Urinary bladder (tissue), 4 donors: ENCODE measurements around the gene KCNH1. TPM values are rescaled to one million over a fixed set of nuclear protein-coding genes. Genes with fewer than 3 reads are reported as not detected.

Experiments used
- DNase-seq: peaks from one replicate; pipeline ENCODE4 v3.0.0-alpha.2; 2015; ENCODE audit errors: extremely low spot score
- H3K27ac ChIP-seq: one replicate; pipeline ENCODE4 v1.5.1; 2013; ENCODE audit warnings: low read depth, mild to moderate bottlenecking, moderate library complexity
- H3K36me3 ChIP-seq: one replicate; pipeline ENCODE4 v1.6.1; 2013; ENCODE audit warnings: mild to moderate bottlenecking, moderate library complexity; ENCODE audit not compliant: insufficient read depth
- H3K4me1 ChIP-seq: one replicate; pipeline ENCODE4 v1.6.1; 2013; ENCODE audit warnings: mild to moderate bottlenecking, moderate library complexity; ENCODE audit not compliant: insufficient read depth
- H3K4me3 ChIP-seq: one replicate; pipeline ENCODE4 v1.5.1; 2013; ENCODE audit warnings: low read depth, low read length
- whole genome bisulfite sequencing: extraction: QIAGEN DNeasy Blood & Tissue Kit; methylation state at CpG from one replicate; pipeline ENCODE4 v1.1.7; 2013; 5-methylcytosine and 5-hydroxymethylcytosine counted together
- polyA plus RNA-seq: library from polyadenylated mRNA; stranded (reverse); fragments of 200-250 nt; gene quantifications from one replicate; pipeline ENCODE4 v1.2.3, GENCODE V29; 2013
- total RNA-seq: library from RNA; depleted of rRNA; stranded (reverse); fragments of >200 nt; gene quantifications from one replicate; pipeline ENCODE4 v1.2.3, GENCODE V29; 2014
- donor health status: healthy with polysubstance abuse.
- donor health status: healthy.

The KCNH1 gene
- total and polyA plus RNA-seq, 2 donors: 0.20 to 2.0 TPM

GRCh38 chr1:210912752-210913151 is 221.2 kb downstream of the KCNH1 start:
- WGBS: 73% methylated on average over 2 of the region's 2 CpGs
- DNase-seq: no peak
- no peak overlapping the region for H3K4me3 ChIP-seq

GRCh38 chr1:210910020-210910575 is 223.8 kb downstream of the KCNH1 start:
- no peak for DNase-seq
- 51% methylated on average over 2 of the region's 2 CpGs for WGBS
- no peaks in the 10 kb centered on the region for H3K36me3 ChIP-seq
- no peak overlapping the region for H3K27ac ChIP-seq
- no peaks in the 10 kb centered on the region for H3K4me1 ChIP-seq
- no peak overlapping the region for H3K4me3 ChIP-seq

More at GRCh38 chr1:210912752-210913151, 221.2 kb downstream of the KCNH1 start:
- Histone ChIP-seq H3K27ac (no peak overlapping the region), H3K4me1 (no peaks in the 10 kb centered on the region), H3K36me3 (no peaks in the 10 kb centered on the region)

DNA sequence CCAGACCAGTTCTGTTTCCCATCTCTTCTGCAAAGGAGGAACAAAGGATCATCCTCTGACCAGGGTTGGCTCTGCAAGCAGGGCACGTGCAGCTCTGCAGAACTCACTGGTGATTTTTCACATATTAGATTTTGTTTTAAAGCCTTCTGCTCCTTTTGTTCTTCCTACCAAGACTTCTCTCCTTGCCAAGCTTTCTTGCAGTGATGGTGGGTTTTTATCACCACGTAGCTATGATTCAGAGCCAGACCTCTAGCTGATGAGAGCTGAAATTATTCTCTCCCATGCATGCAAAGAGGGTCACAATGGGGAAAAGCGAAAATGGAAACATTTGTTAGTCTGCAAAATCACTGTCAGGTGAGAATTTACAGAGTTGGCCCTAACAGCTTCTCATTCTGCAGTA is 225.2 kb downstream of the KCNH1 start:
- Histone ChIP-seq H3K4me3 (no peak overlapping the region), H3K4me1 (no peaks in the 10 kb centered on the region), H3K27ac (no peak overlapping the region), H3K36me3 (no peaks in the 10 kb centered on the region)
- WGBS: 47% methylated on average over 3 of the region's 3 CpGs
- DNase-seq: no peak

DNA sequence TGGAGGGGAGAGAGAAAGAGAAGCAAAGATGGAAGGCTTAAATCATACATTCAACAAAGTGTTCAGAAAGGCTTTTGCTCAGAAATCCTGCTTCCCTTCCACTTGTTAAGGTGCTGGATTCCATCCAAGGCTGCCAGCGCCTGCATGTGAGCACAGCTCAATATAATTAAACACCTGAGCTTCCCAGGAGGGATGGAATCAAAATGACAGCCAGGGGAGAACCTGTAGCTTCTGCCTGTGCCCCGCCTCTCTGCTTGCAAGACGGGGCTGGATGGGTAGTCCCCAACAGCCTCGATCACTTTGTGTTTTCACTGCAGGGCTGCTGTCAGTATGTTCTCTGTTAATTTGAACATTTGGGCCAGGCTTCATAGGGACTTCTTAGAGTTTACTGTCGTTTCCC is 225.7 kb downstream of the KCNH1 start:
- no peak for DNase-seq
- Histone ChIP-seq H3K4me1 (no peaks in the 10 kb centered on the region), H3K27ac (no peak overlapping the region), H3K36me3 (no peaks in the 10 kb centered on the region), H3K4me3 (no peak overlapping the region)
- 48% methylated on average over 5 of the region's 5 CpGs for WGBS

DNA sequence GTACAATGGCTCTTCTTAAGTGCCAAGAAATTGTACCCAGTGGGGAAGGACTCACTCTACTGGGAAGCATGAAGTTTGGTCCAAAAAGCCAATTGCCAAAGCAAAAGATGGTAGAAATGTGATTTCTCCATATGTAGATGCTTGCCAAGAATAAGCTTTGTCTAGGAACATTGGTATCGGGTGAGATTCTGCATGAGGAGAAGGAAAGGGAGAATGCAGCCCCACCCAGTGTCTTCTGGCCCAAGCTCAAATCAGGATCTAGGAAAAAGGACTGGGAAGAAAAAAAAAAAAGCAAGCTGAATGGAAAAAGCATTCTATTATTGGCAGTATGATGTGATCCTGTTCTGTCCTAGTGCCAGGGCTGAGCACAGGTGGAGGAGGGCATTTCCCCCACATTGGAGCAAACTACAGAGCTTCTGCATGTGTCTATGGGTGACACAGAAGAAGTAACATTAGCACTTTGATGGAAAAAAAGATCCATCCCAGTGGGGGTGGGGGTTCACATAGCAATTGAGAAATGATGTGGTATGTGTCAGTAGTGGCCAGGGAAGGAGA is 226.6 kb downstream of the KCNH1 start:
- Histone ChIP-seq H3K4me1 (no peaks in the 10 kb centered on the region), H3K27ac (no peak overlapping the region), H3K4me3 (no peak overlapping the region), H3K36me3 (no peaks in the 10 kb centered on the region)
- 82% methylated on average over 1 of the region's 1 CpG for WGBS
- no peak for DNase-seq

DNA sequence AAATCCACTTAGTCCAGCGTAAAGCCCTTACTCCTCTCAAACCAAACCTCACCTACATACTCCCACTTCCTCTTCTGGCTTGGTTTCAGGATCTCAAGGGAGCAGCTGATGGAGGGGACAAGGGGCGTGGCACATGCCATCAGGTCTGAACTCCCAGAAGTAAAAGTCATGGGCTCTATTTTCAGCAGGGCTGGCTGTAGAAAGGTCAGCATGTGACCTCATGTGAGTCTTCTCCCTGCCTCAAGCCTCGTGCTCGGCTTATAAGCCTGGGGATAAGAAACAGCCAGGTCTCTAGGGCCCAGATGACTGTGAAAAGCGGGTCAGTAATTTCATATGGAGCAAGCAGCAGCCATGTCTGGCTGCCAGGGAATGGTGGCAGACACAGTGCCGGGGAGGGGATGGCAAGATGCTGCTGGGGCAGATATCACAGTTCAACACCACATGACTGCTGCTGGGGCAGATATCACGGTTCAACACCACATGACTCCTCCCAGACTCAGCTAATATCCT is 227.9 kb downstream of the KCNH1 start:
- no peak for DNase-seq
- H3K4me1 ChIP-seq: no peaks in the 10 kb centered on the region
- H3K36me3 ChIP-seq: no peaks in the 10 kb centered on the region
- no peak overlapping the region for H3K27ac ChIP-seq
- no peak overlapping the region for H3K4me3 ChIP-seq
- 55% methylated on average over 7 of the region's 7 CpGs for WGBS

GRCh38 chr1:210905365-210905904 is 228.5 kb downstream of the KCNH1 start:
- H3K4me1 ChIP-seq: no peaks in the 10 kb centered on the region
- H3K27ac ChIP-seq: no peak overlapping the region
- WGBS: 25% methylated on average over 4 of the region's 4 CpGs
- no peak for DNase-seq
- H3K4me3 ChIP-seq: no peak overlapping the region
- no peaks in the 10 kb centered on the region for H3K36me3 ChIP-seq

DNA sequence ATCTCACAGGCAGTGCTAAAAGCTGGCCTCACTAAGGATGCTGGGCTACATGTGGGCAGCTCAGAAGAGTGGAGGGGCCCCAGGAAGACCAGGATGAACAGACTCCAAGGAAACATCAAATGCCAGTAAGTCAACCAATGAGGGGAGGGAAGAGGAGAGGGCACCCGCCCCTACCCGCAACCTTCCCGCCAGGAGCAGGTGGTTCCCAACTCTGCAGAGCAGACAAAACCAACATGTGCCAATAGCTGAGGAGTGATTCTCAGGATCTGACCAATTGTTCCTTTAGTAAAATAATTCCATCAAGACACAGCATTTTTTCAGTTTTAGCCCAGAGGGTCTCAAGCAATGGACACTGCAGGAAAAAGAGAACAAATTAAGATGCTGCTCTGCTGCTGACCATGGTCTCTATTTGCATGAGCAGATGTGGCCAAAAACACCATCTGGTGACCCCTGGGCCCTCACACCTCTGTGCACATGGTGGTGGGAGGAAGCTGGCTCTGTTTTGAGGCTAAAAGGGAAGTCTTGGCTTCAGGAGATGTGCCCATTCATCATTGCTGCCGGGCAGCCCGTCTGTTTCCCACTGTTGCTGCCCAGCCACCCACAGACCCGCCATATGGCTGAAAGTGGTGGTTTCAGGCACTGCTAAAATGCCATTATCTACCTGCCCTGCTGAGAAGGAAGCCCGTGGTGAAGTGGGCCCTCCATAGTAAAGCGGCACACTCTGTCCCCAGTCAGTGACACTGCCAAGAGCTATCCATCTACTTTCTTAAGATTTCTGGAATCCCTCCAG is 231.8 kb downstream of the KCNH1 start:
- no peak for DNase-seq
- H3K36me3 ChIP-seq: no peaks in the 10 kb centered on the region
- no peak overlapping the region for H3K4me3 ChIP-seq
- H3K4me1 ChIP-seq: no peaks in the 10 kb centered on the region
- 77% methylated on average over 8 of the region's 8 CpGs for WGBS
- H3K27ac ChIP-seq: no peak overlapping the region

DNA sequence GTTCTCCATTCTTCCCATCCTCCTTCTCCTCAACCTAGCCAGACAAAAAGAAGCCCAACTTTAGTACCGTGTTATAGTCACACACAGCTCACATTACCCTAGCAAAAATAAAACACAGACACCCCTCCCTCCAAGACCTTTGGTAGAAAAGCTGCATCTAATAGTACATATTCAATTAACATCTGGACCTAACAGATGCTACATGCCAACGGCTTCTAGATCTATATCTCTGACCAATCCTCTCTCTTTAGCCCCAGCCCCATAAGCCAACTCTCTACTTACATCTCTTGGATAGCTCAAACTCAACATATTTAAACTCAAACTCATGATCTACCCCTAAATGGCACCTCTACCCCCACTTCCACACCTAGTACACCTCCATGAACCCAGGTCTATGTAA is 233.1 kb downstream of the KCNH1 start:
- Histone ChIP-seq H3K4me3 (no peak overlapping the region), H3K4me1 (no peaks in the 10 kb centered on the region), H3K27ac (no peak overlapping the region), H3K36me3 (no peaks in the 10 kb centered on the region)
- WGBS: 60% methylated on average over 2 of the region's 2 CpGs
- no peak for DNase-seq

- DNase-seq: no peak
- H3K27ac ChIP-seq: no peak overlapping the region
- H3K36me3 ChIP-seq: no peaks in the 10 kb centered on the region
- H3K4me3 ChIP-seq: no peak overlapping the region
- no peaks in the 10 kb centered on the region for H3K4me1 ChIP-seq
- WGBS: 19% methylated on average over 2 of the region's 2 CpGs
These were observed 233.9 kb downstream of the KCNH1 start for GRCh38 chr1:210900079-210900478.

GRCh38 chr1:210899676-210900075 is 234.3 kb downstream of the KCNH1 start:
- H3K4me1 ChIP-seq: no peaks in the 10 kb centered on the region
- no peak overlapping the region for H3K4me3 ChIP-seq
- H3K27ac ChIP-seq: no peak overlapping the region
- DNase-seq: no peak
- 62% methylated on average over 2 of the region's 2 CpGs for WGBS
- no peaks in the 10 kb centered on the region for H3K36me3 ChIP-seq

GRCh38 chr1:210898473-210898872 is 235.5 kb downstream of the KCNH1 start:
- DNase-seq: no peak
- Histone ChIP-seq H3K36me3 (no peaks in the 10 kb centered on the region), H3K4me3 (no peak overlapping the region), H3K27ac (no peak overlapping the region), H3K4me1 (no peaks in the 10 kb centered on the region)
- 73% methylated on average over 5 of the region's 5 CpGs for WGBS

- Histone ChIP-seq H3K4me1 (no peaks in the 10 kb centered on the region), H3K4me3 (no peak overlapping the region), H3K36me3 (no peaks in the 10 kb centered on the region), H3K27ac (no peak overlapping the region)
- WGBS: 65% methylated on average over 2 of the region's 2 CpGs
- DNase-seq: no peak
These were observed 250.1 kb downstream of the KCNH1 start for GRCh38 chr1:210883821-210884220.
